Lower leg skin (tissue), 4 donors: Measurements from ENCODE around the gene ADGRF5. TPM values are rescaled to one million over a fixed set of nuclear protein-coding genes. Genes with fewer than 3 reads are reported as not detected.

ENCODE experiments used
- DNase-seq, 2 donors: peaks; one replicate each; pipeline ENCODE4 v3.0.0-alpha.2; 2019; ENCODE audit warnings: low spot score in 2 of 2
- H3K4me3 ChIP-seq: fragments of 200-600 bp; sonication (generic); 2 replicates; pipeline ENCODE4 v1.5.1; 2017; ENCODE audit warnings: mild to moderate bottlenecking, low read depth; ENCODE audit not compliant: poor library complexity, severe bottlenecking
- POLR2A ChIP-seq, 2 donors: fragments of 450-650 bp; IDR thresholded peaks; one replicate each; pipeline ENCODE4 v1.6.1; 2016 to 2017; ENCODE audit warnings: antibody characterized with exemption in 2 of 2, mild to moderate bottlenecking in 1 of 2, moderate library complexity in 1 of 2
- WGBS, 2 donors: methylation state at CpG; one replicate each; pipeline ENCODE4 v1.1.5; 2018; 5-methylcytosine and 5-hydroxymethylcytosine counted together
- intact Hi-C: fragments of 100-400 bp; cut with DNase I; formaldehyde crosslinking; loops from one replicate; pipeline ENCODE4 v1.15.0; 2023; ENCODE audit warnings: low total_unique reads
- total RNA-seq, 4 donors: library from RNA; depleted of rRNA; stranded (reverse); fragments of >200 nt; gene quantifications; one replicate each; pipeline ENCODE4 v1.1.0, GENCODE V29; 2016
- TF ChIP-seq, protein P1 (sequence below), 3 donors: fragments of 450-650 bp; IDR thresholded peaks; one replicate each; pipeline ENCODE4 v1.5.1; 2016; ENCODE audit warnings: antibody characterized with exemption in 3 of 3, mild to moderate bottlenecking in 3 of 3, moderate library complexity in 2 of 3

ADGRF5 gene
- total RNA-seq, 4 donors from 2014 or later = 3.4 to 14.3 (median 7.4) TPM

DNA sequence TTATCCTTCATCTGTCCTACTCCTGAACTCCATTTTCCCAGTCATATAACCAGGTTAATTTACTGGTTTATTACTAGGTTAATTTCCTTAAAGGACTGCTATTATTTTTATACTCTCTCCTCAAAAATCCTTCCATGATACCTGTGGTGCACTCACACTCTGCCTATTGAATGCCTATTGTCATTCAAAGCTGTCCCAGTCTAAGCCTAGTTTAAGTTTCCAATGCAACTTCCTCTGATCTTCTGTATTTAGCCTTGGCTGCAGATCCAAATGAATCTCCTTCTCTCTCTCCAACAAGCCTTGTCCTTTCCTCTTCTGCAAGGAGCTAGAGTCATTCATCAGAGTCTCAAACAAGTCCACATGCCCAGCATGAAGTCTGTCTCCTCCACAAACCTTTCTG, 41.3 kb upstream of the ADGRF5 start:
- no peak overlapping the region for H3K4me3 ChIP-seq
- DNase-seq = no peak
- TF ChIP-seq, protein P1, sequence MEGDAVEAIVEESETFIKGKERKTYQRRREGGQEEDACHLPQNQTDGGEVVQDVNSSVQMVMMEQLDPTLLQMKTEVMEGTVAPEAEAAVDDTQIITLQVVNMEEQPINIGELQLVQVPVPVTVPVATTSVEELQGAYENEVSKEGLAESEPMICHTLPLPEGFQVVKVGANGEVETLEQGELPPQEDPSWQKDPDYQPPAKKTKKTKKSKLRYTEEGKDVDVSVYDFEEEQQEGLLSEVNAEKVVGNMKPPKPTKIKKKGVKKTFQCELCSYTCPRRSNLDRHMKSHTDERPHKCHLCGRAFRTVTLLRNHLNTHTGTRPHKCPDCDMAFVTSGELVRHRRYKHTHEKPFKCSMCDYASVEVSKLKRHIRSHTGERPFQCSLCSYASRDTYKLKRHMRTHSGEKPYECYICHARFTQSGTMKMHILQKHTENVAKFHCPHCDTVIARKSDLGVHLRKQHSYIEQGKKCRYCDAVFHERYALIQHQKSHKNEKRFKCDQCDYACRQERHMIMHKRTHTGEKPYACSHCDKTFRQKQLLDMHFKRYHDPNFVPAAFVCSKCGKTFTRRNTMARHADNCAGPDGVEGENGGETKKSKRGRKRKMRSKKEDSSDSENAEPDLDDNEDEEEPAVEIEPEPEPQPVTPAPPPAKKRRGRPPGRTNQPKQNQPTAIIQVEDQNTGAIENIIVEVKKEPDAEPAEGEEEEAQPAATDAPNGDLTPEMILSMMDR (IDR thresholded peaks at IDR 0.05) = no peak
- TF ChIP-seq POLR2A (IDR thresholded peaks at IDR 0.05) = no peak
- intact Hi-C loops = no loop called here

GRCh38 chr6:46961711-46962110, 40.0 kb upstream of the ADGRF5 start:
- intact Hi-C loops = no loop called here
- TF ChIP-seq, protein P1 (IDR thresholded peaks at IDR 0.05) = no peak
- TF ChIP-seq POLR2A (IDR thresholded peaks at IDR 0.05) = no peak
- no peak overlapping the region for H3K4me3 ChIP-seq
- WGBS, 2 donors = 85 to 91% methylated on average over 5 of the region's 5 CpGs
- no peak for DNase-seq

- intact Hi-C loops = no loop called here
- no peak overlapping the region for H3K4me3 ChIP-seq
Observed at GRCh38 chr6:46961232-46961631, 39.5 kb upstream of the ADGRF5 start.

DNA sequence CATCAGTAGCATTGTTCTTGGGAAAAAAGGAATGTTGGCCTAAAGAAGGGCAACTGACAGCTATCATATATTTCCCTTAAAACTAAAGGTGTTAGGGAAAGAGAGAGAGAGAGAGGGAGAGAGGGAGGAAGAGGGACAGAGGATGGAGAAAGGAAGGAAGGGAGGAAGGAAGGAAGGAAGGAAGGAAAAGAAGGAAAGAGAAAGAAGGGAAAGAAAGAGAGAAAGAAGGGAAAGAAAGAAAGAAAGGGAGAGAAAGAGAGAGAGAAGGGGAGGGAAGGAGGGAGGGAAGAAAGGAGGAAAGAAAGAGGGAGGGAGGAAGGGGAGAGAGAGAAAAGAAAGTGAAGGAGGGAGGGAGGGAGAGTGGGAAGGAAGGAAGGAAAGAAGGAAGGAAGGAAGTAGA, 37.7 kb upstream of the ADGRF5 start:
- TF ChIP-seq POLR2A (IDR thresholded peaks at IDR 0.05) = no peak
- TF ChIP-seq, protein P1 (IDR thresholded peaks at IDR 0.05) = no peak
- no peak overlapping the region for H3K4me3 ChIP-seq
- DNase-seq = no peak
- intact Hi-C loops = no loop called here

More at GRCh38 chr6:46961232-46961631, 39.5 kb upstream of the ADGRF5 start:
- no peak for DNase-seq
- TF ChIP-seq, protein P1 (IDR thresholded peaks at IDR 0.05) = no peak
- TF ChIP-seq POLR2A (IDR thresholded peaks at IDR 0.05) = no peak

DNA sequence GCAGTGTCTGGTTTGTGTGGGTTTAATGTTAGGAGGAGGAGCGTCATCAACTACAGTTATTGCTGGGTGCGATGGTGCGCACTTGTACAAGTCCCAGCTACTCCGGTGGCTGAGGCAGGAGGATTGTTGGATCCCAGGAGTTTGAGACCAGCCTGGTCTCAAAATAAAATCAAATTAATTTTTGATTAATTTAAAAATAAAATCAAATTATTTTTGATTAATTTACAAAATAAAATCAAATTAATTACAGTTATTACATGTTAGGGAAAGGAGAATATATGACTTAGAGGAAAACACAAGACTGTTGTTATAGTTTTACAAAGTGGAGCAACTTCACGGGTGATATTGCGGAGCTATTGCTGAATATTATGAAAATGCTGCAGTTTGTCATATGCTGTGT, 34.7 kb upstream of the ADGRF5 start:
- no peak overlapping the region for H3K4me3 ChIP-seq
- TF ChIP-seq, protein P1 (IDR thresholded peaks at IDR 0.05) = no peak
- no peak for TF ChIP-seq POLR2A (IDR thresholded peaks at IDR 0.05)
- DNase-seq = no peak
- 94 to 95% methylated on average over 6 of the region's 6 CpGs for WGBS, 2 donors
- intact Hi-C loops = no loop called here

DNA sequence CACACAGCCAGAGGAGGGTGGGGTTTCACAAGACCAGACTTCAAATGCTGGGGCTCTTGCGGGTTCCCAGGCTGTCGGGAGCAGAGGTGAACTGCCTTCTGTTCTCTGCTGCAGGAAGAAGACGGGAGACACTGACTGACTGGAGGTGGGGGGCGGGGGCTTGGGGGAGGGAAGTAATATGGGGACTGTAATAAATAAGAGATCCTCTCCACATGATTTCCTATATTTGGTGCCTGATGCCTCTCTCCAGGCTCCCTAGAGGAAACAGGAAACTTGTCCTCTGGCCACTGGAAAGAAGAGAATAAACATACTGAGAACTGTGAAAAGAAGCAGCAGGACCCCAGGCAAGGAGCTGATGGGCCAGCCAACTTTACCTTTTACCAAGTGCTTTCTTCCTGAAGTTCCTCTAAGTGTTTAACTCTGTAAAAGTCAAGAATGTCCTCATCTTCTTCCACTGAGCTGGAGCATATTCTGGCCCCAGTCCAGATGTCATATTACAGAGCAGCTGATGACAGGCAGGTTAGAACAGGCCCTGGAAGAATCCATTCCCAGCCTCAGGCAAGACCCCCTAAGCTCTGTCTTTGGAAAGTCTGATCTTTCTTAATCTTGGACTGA, 33.2 kb upstream of the ADGRF5 start:
- no peak overlapping the region for H3K4me3 ChIP-seq
- intact Hi-C loops = no loop called here
- WGBS, 2 donors = 35 to 37% methylated on average over 4 of the region's 4 CpGs
- TF ChIP-seq POLR2A (IDR thresholded peaks at IDR 0.05) = no peak
- TF ChIP-seq, protein P1 (IDR thresholded peaks at IDR 0.05) = no peak
- DNase-seq = no peak
